NCI-H748 (cell line): ENCODE data around the gene NXF1.
"Not testable (repeated sequence)": the region's sequence is repeated elsewhere in the genome, so short reads cannot be mapped to it uniquely, and the experiment has no call there.

Source experiments
- DNase-seq: peaks from one replicate; lab custom pipeline; 2025; ENCODE audit not compliant: unreplicated experiment; lab: John Stamatoyannopoulos, UW

Gene NXF1

GRCh38 chr11:62805076-62805892 is at the start of gene NXF1:
NXF1 (minus strand) TSS chr11:62805440; CDS start chr11:62805356, 84 bp downstream.
- peak; percentile 94 for DNase-seq

- no peak for DNase-seq
Measured at GRCh38 chr11:62854013-62854824, 49.0 kb upstream of the NXF1 start.

- no peak for DNase-seq
Measured at GRCh38 chr11:62853279-62853965, 48.2 kb upstream of the NXF1 start.

- no peak for DNase-seq
Measured at GRCh38 chr11:62852523-62853188, 47.4 kb upstream of the NXF1 start.

GRCh38 chr11:62851807-62852522 is 46.7 kb upstream of the NXF1 start:
- DNase-seq, result no peak

- DNase-seq, result peak; percentile 37
Measured at GRCh38 chr11:62850911-62851806, 45.9 kb upstream of the NXF1 start.

- DNase-seq, result no peak
Measured at GRCh38 chr11:62847767-62848314, 42.6 kb upstream of the NXF1 start.

GRCh38 chr11:62846177-62846576 is 40.9 kb upstream of the NXF1 start:
- no peak for DNase-seq

- no peak for DNase-seq
Measured at GRCh38 chr11:62844154-62844553, 38.9 kb upstream of the NXF1 start.

GRCh38 chr11:62843466-62843865 is 38.2 kb upstream of the NXF1 start:
- DNase-seq, result no peak

GRCh38 chr11:62842891-62843290 is 37.7 kb upstream of the NXF1 start:
- not testable (repeated sequence) for DNase-seq

- DNase-seq, result peak; percentile 82
Measured at GRCh38 chr11:62842171-62842741, 37.0 kb upstream of the NXF1 start.

- peak; percentile 99 for DNase-seq
Measured at GRCh38 chr11:62841361-62842170, 36.3 kb upstream of the NXF1 start.

GRCh38 chr11:62840721-62841360 is 35.6 kb upstream of the NXF1 start:
- DNase-seq, result peak; percentile 73

- DNase-seq, result peak; percentile 95
Measured at GRCh38 chr11:62839050-62839945, 34.1 kb upstream of the NXF1 start, which contains the start of gene WDR74. WDR74 (minus strand) TSS chr11:62839590; CDS start chr11:62839570, 20 bp downstream.

- DNase-seq, result no peak
Measured at GRCh38 chr11:62835336-62835735, 30.1 kb upstream of the NXF1 start.
